Measurements from ENCODE around the gene CH25H.
"Not testable (repeated sequence)": the region's sequence is repeated elsewhere in the genome, so short reads cannot be mapped to it uniquely, and the experiment has no call there.

Gene CH25H

DNA sequence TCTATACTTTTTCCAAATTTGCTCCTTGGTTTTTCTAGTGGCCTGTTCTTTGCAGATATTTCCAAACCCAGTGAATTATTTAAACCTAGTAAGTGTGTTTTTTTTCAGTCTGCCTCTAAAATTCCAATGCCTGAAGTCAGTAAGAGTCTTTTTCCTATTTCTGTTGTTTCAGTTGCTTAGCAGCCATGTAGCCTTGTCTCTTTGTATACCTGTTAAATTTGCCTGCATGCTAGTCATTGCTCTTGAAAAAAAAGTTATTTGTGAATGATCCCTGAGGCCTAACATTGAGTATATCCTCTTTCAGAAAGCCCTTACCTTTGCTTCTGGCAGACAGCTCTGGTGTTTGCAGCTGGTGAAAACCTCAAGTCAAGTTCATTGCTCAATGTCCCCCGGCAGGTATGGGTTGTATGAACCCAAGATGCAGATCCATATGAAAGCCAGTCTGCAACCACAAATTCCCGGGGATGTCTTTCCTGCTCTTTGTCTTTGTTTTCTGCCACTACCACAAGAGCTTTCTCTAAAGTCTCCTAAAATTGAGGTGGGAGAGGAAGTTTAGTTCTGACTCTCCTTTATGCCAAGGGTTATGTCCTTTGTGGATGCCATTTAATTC, 35.7 kb downstream of the CH25H start:
- no peak overlapping the region for H3K27ac ChIP-seq
- TF ChIP-seq, protein P1, sequence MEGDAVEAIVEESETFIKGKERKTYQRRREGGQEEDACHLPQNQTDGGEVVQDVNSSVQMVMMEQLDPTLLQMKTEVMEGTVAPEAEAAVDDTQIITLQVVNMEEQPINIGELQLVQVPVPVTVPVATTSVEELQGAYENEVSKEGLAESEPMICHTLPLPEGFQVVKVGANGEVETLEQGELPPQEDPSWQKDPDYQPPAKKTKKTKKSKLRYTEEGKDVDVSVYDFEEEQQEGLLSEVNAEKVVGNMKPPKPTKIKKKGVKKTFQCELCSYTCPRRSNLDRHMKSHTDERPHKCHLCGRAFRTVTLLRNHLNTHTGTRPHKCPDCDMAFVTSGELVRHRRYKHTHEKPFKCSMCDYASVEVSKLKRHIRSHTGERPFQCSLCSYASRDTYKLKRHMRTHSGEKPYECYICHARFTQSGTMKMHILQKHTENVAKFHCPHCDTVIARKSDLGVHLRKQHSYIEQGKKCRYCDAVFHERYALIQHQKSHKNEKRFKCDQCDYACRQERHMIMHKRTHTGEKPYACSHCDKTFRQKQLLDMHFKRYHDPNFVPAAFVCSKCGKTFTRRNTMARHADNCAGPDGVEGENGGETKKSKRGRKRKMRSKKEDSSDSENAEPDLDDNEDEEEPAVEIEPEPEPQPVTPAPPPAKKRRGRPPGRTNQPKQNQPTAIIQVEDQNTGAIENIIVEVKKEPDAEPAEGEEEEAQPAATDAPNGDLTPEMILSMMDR (conservative IDR thresholded peaks at IDR 0.05): no peak
- TF ChIP-seq ZFX (IDR thresholded peaks at IDR 0.05): no peak

GRCh38 chr10:89168354-89168900, 38.7 kb downstream of the CH25H start:
- not testable (repeated sequence) for H3K27ac ChIP-seq

DNA sequence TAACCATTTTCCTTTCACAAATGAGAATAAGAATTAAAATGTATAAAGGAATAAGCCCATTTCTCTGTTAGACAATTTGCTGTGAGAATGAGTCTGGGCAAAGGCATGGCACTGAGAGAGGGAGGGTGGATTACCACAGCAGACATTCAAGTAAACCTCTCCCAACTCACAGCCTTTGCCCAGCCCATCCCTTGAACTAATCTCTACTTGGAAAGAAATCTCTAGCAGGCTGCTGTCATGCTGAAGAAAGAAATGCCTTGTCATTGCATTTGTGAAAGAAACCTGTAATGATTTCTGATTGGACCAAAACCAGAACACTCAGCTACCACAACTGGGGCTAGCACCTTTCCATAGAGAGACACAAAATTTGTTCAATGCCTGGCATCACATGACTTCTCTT, 39.2 kb downstream of the CH25H start:
- no peak overlapping the region for H3K27ac ChIP-seq
- TF ChIP-seq ZFX (IDR thresholded peaks at IDR 0.05): no peak
- TF ChIP-seq, protein P1 (conservative IDR thresholded peaks at IDR 0.05): no peak

GRCh38 chr10:89165923-89166322, 41.2 kb downstream of the CH25H start:
- H3K27ac ChIP-seq: no peak overlapping the region

GRCh38 chr10:89164920-89165319, 42.2 kb downstream of the CH25H start:
- TF ChIP-seq, protein P1 (conservative IDR thresholded peaks at IDR 0.05): no peak
- no peak for TF ChIP-seq ZFX (IDR thresholded peaks at IDR 0.05)
- no peak overlapping the region for H3K27ac ChIP-seq

More at GRCh38 chr10:89165923-89166322, 41.2 kb downstream of the CH25H start:
- TF ChIP-seq, protein P1 (conservative IDR thresholded peaks at IDR 0.05): no peak
- no peak for TF ChIP-seq ZFX (IDR thresholded peaks at IDR 0.05)

- H3K27ac ChIP-seq: no peak overlapping the region
- TF ChIP-seq, protein P1 (conservative IDR thresholded peaks at IDR 0.05): no peak
- TF ChIP-seq ZFX (IDR thresholded peaks at IDR 0.05): no peak
Observed at GRCh38 chr10:89164080-89164479, 43.0 kb downstream of the CH25H start.

GRCh38 chr10:89163265-89163995, 43.7 kb downstream of the CH25H start:
- no peak overlapping the region for H3K27ac ChIP-seq
- TF ChIP-seq, protein P1 (conservative IDR thresholded peaks at IDR 0.05): no peak
- no peak for TF ChIP-seq ZFX (IDR thresholded peaks at IDR 0.05)

Data from C4-2B (cell line).